ENCODE measurements around the gene FREM1. TPM values are rescaled to one million over a fixed set of nuclear protein-coding genes. Genes with fewer than 3 reads are reported as not detected.

FREM1 gene
- total and polyA plus RNA-seq, 2 of the 4 experiments (the other 2 are of a cell fraction), result under 0.01 TPM; not detected in 1

DNA sequence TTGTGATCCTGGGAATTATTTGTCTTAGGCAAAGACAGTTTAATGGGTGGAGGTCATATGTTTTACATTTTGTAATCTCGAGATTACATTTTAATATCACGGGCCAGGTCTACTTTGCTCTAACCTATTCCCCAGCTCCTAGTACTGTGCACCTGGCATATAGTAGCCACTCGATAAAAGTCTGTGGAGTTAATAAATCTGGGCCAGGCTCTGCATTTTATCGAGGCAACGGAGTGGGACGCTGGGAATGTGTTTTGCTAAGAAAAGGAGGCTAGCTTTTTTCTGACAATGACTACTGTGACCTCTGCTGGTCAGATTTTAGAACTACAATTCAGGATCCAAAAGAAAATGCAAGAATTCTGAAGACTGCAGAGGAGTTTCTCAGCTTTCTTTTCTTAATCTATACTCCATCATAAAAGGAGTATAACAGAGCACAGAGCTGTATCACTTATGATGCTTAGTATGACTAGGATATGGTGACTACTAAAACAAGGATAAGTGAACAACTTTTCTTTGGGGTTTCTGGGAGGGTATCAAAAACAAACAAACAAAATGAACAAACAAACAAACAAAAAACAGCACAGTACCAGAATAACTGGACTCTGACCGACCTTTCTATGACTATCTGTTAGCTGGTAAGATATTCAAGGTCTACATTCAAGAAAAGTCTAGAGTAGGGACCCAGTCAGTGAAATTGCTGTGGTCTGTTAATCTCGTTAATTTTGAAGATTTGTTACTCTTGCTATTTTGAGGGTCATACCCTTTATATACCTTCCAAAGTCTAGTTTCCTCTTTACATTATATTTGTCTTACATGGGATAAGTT lies 141.6 kb downstream of the FREM1 start:
- no peak overlapping the region for H2AFZ ChIP-seq (replicated peaks; ENCODE audit: low read length, poor library complexity)
- no peak overlapping the region for H4K5ac ChIP-seq (ENCODE audit: low read depth, low read length)
- H3K9me1 ChIP-seq (ENCODE audit: insufficient read depth, low read length), result no peaks in the 10 kb centered on the region
- H2BK15ac ChIP-seq (ENCODE audit: low read depth, low read length), result no peak overlapping the region
- H3K23ac ChIP-seq (ENCODE audit: low read depth, low read length), result no peak overlapping the region
- H2BK120ac ChIP-seq (ENCODE audit: low read depth, low read length), result no peak overlapping the region
- H2AK9ac ChIP-seq (replicated peaks; ENCODE audit: low read depth, low read length, poor library complexity), result no peak overlapping the region
- no peak overlapping the region for H3K14ac ChIP-seq (replicated peaks; ENCODE audit: low read depth, low read length)
- dilution Hi-C loops (cut with HindIII; ENCODE audit: low sequenced_read_pairs, unreplicated experiment), result no loop called here
- no peak overlapping the region for H4K8ac ChIP-seq (ENCODE audit: low read depth in 2 of 2, low read length in 2 of 2)
- DNase-seq (peak; percentile 51), ATAC-seq (ENCODE audit: low read depth) (peak; percentile 75)
- no peak overlapping the region for H4K91ac ChIP-seq (ENCODE audit: insufficient read depth, low read depth, low read length)
- peak overlapping the region; percentile 81; the same call in 1 of the 2 replicates for H3K4me2 ChIP-seq (ENCODE audit: low read depth, low read length)
- BruUV-seq (replicated peaks), result no TSS peak
- no peak overlapping the region for H3K4ac ChIP-seq (ENCODE audit: low read depth, low read length)
- H3K79me1 ChIP-seq (ENCODE audit: low read depth in 1 of 2, low read length in 2 of 2), result no peaks in the 10 kb centered on the region
- no peak overlapping the region for H3K4me3 ChIP-seq (ENCODE audit: insufficient read depth, low read depth, low read length)
- no peaks in the 10 kb centered on the region for H3K27me3 ChIP-seq (ENCODE audit: control insufficient read depth, insufficient read depth, low read length)
- no peak overlapping the region for H3K18ac ChIP-seq (ENCODE audit: low read depth, low read length)
- ChIA-PET POLR2A (ENCODE audit: unreplicated experiment) (no interaction called here), CTCF (interaction anchor here (0.6 to 1.2 kb wide), 9 partner anchors 11 to 297 kb away, joined by 3 to 7 read pairs (median 4); no protein-coding TSS in a partner anchor)
- in situ Hi-C loops (cut with MboI; ENCODE audit: low sequenced_read_pairs), result loop anchor here (10.0 kb wide), 1 partner anchor 304 kb away; no protein-coding TSS in a partner anchor
- no peak overlapping the region for H3K56ac ChIP-seq (ENCODE audit: extremely low read depth, insufficient read depth, low read length)
- H3K27ac ChIP-seq (ENCODE audit: insufficient read depth, low read length), result no peak overlapping the region
- H2BK5ac ChIP-seq (ENCODE audit: low read depth, low read length, poor library complexity, severe bottlenecking), result no peak overlapping the region
- no peak overlapping the region for H2AK5ac ChIP-seq (ENCODE audit: low read depth, low read length)
- no peak overlapping the region for H3K9ac ChIP-seq (ENCODE audit: low read depth, low read length)
- no peak overlapping the region for H2BK20ac ChIP-seq (ENCODE audit: low read depth, low read length)
- no CpG with 5 or more reads among the region's 8 CpGs for WGBS, 2 experiments (ENCODE audit: extremely low coverage in 2 of 2, insufficient read length in 1 of 2)
- H3K9me3 ChIP-seq (ENCODE audit: control insufficient read depth, insufficient read depth, low read length), result no peaks in the 10 kb centered on the region
- no peaks in the 10 kb centered on the region for H3K36me3 ChIP-seq (ENCODE audit: control insufficient read depth, insufficient read depth, low read length)
- TF ChIP-seq SMC3 (IDR thresholded peaks at IDR 0.05; ENCODE audit: low read depth, low read length) (peak; percentile 71), RAD21 (IDR thresholded peaks at IDR 0.05; ENCODE audit: low read length) (peak; percentile 73), RCOR1 (IDR thresholded peaks at IDR 0.05; ENCODE audit: insufficient replicate concordance, low read length) (no peak)
- TF ChIP-seq, protein P1, sequence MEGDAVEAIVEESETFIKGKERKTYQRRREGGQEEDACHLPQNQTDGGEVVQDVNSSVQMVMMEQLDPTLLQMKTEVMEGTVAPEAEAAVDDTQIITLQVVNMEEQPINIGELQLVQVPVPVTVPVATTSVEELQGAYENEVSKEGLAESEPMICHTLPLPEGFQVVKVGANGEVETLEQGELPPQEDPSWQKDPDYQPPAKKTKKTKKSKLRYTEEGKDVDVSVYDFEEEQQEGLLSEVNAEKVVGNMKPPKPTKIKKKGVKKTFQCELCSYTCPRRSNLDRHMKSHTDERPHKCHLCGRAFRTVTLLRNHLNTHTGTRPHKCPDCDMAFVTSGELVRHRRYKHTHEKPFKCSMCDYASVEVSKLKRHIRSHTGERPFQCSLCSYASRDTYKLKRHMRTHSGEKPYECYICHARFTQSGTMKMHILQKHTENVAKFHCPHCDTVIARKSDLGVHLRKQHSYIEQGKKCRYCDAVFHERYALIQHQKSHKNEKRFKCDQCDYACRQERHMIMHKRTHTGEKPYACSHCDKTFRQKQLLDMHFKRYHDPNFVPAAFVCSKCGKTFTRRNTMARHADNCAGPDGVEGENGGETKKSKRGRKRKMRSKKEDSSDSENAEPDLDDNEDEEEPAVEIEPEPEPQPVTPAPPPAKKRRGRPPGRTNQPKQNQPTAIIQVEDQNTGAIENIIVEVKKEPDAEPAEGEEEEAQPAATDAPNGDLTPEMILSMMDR (conservative IDR thresholded peaks at IDR 0.05; ENCODE audit: low read depth, low read length), result peak; percentile 72
- no peaks in the 10 kb centered on the region for H3K4me1 ChIP-seq (ENCODE audit: control insufficient read depth, insufficient read depth, low read length)
- no peaks in the 10 kb centered on the region for H4K20me1 ChIP-seq (ENCODE audit: insufficient read depth, low read length)
- intact Hi-C loops (cut with micrococcal nuclease), result loop anchor here (1.0 to 10.0 kb wide), 6 partner anchors 152 to 1734 kb away; no protein-coding TSS in a partner anchor

All from IMR-90 (cell line).